Left ventricle myocardium inferior (tissue), 1 donor: Measurements from ENCODE around the gene ZDHHC5. TPM values are rescaled to one million over a fixed set of nuclear protein-coding genes. Genes with fewer than 3 reads are reported as not detected.

Experiments
- DNase-seq: peaks from one replicate; pipeline ENCODE4 v3.0.0-alpha.2; 2020
- H3K27ac ChIP-seq: fragments of 200-600 bp; replicated peaks from 2 replicates; pipeline ENCODE4 v1.8.0; 2021
- H3K27me3 ChIP-seq: fragments of 200-600 bp; 2 replicates; pipeline ENCODE4 v1.8.0; 2021; ENCODE audit warnings: low read depth
- H3K36me3 ChIP-seq: fragments of 200-600 bp; 2 replicates; pipeline ENCODE4 v1.8.0; 2021
- H3K4me1 ChIP-seq: fragments of 200-600 bp; 2 replicates; pipeline ENCODE4 v1.8.0; 2021
- H3K4me3 ChIP-seq: fragments of 200-600 bp; 2 replicates; pipeline ENCODE4 v1.8.0; 2021; ENCODE audit warnings: mild to moderate bottlenecking, moderate library complexity
- H3K9me3 ChIP-seq: fragments of 200-600 bp; replicated peaks from 2 replicates; pipeline ENCODE4 v1.8.0; 2021
- intact Hi-C: fragments of 100-400 bp; cut with micrococcal nuclease; formaldehyde crosslinking; loops from one replicate; pipeline ENCODE4 v1.11.0; 2022
- long read RNA-seq: library from polyadenylated mRNA; unstranded; transcript quantifications from one replicate; pipeline ENCODE4 v2.0.0, GENCODE V29; 2021
- total RNA-seq: library from RNA; stranded (reverse); fragmentation: NEBNext Ultra II Directional; extraction: Animal tissue kit (Norgen Biotek cat#: 25700); gene quantifications from one replicate; pipeline ENCODE4 v1.2.1, GENCODE V29; 2021
- TF ChIP-seq, protein P1 (sequence below): fragments of 200-600 bp; IDR thresholded peaks from 2 replicates; pipeline ENCODE4 v1.8.0; 2021; ENCODE audit warnings: antibody characterized with exemption, mild to moderate bottlenecking, borderline replicate concordance
- donor health status: DM: no; HTN: yes; CAD: no; lungs with severe emphysema.

Gene ZDHHC5
- 45.8 TPM for total RNA-seq
- long read RNA-seq, full-length matches to known transcripts: 102 of 136 reads
- long read RNA-seq, partial matches to known transcripts: 25 of 136 reads
- long read RNA-seq, other reads (novel, unspliced or antisense): 9 of 136 reads

- peak; percentile 99 for DNase-seq
- Histone ChIP-seq H3K27ac (peak within 1 kb of the TSS; percentile 99), H3K9me3 (no peaks in the 10 kb centered on the region), H3K36me3 (peaks cover 15% of the 10 kb centered on the region), H3K4me3 (peak within 1 kb of the TSS; percentile 96), H3K4me1 (peaks cover 56% of the 10 kb centered on the region), H3K27me3 (no peaks in the 10 kb centered on the region)
- TF ChIP-seq, protein P1, sequence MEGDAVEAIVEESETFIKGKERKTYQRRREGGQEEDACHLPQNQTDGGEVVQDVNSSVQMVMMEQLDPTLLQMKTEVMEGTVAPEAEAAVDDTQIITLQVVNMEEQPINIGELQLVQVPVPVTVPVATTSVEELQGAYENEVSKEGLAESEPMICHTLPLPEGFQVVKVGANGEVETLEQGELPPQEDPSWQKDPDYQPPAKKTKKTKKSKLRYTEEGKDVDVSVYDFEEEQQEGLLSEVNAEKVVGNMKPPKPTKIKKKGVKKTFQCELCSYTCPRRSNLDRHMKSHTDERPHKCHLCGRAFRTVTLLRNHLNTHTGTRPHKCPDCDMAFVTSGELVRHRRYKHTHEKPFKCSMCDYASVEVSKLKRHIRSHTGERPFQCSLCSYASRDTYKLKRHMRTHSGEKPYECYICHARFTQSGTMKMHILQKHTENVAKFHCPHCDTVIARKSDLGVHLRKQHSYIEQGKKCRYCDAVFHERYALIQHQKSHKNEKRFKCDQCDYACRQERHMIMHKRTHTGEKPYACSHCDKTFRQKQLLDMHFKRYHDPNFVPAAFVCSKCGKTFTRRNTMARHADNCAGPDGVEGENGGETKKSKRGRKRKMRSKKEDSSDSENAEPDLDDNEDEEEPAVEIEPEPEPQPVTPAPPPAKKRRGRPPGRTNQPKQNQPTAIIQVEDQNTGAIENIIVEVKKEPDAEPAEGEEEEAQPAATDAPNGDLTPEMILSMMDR: peak; percentile 68
- intact Hi-C loops: no loop called here
These were observed at the start of gene ZDHHC5 for GRCh38 chr11:57667736-57668433. ZDHHC5 (plus strand) TSS chr11:57668114; CDS start chr11:57673091, 4,977 bp downstream.

GRCh38 chr11:57618438-57618837 is 49.5 kb upstream of the ZDHHC5 start:
- H3K27ac ChIP-seq: no peak overlapping the region
- TF ChIP-seq, protein P1: no peak
- no peak overlapping the region for H3K4me3 ChIP-seq
- no peaks in the 10 kb centered on the region for H3K4me1 ChIP-seq
- no peak for DNase-seq
- H3K36me3 ChIP-seq: peaks cover 30% of the 10 kb centered on the region
- H3K27me3 ChIP-seq: no peaks in the 10 kb centered on the region
- H3K9me3 ChIP-seq: peaks cover 11% of the 10 kb centered on the region
- intact Hi-C loops: no loop called here

DNA sequence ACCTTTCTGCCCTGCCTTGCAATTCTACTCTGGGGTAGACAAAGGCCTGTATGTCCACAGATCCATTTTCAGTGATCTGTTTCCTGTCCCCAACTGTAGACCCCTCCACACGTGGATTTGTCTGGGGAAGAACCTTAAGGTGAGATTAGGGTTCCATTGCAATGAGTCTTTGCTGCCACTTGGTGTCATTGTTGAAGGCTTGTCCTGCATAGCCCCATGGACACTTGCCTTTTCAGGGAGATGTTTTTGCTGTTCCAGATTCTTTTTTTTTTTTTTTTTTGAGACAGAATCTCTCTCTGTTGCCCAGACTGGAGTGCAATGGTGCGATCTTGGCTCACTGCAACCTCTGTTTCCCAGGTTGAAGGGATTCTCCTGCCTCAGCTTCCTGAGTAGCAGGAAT is 48.6 kb upstream of the ZDHHC5 start:
- H3K27me3 ChIP-seq: no peaks in the 10 kb centered on the region
- no peak overlapping the region for H3K27ac ChIP-seq
- TF ChIP-seq, protein P1: no peak
- intact Hi-C loops: no loop called here
- peaks cover 11% of the 10 kb centered on the region for H3K9me3 ChIP-seq
- peaks cover 21% of the 10 kb centered on the region for H3K36me3 ChIP-seq
- no peak overlapping the region for H3K4me3 ChIP-seq
- no peak for DNase-seq
- H3K4me1 ChIP-seq: no peaks in the 10 kb centered on the region

- peaks cover 10% of the 10 kb centered on the region for H3K36me3 ChIP-seq
- TF ChIP-seq, protein P1: no peak
- no peaks in the 10 kb centered on the region for H3K27me3 ChIP-seq
- H3K4me3 ChIP-seq: no peak overlapping the region
- no peak overlapping the region for H3K27ac ChIP-seq
- intact Hi-C loops: no loop called here
- no peaks in the 10 kb centered on the region for H3K4me1 ChIP-seq
- no peak for DNase-seq
- peaks cover 11% of the 10 kb centered on the region for H3K9me3 ChIP-seq
These were observed 47.4 kb upstream of the ZDHHC5 start for GRCh38 chr11:57620467-57620866.

DNA sequence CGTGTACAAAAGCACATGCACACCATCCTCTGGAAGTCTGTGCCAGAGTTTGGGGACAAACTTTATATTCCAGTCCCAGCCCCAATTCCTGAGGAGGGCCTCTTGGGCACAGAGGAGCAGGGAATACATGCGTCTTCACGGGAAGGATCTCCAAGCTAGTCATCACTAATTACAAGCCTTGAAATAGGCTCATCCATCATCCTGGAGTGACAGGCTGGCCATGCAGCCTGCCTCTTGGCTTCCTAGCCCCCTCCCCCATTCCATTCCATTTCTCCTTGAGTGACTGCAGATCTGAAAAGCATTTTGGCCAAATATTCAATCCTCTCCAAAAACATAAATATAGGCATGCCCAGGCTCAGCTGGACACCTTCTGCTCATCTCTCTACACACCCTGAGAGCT is 45.7 kb upstream of the ZDHHC5 start:
- peaks cover 10% of the 10 kb centered on the region for H3K36me3 ChIP-seq
- no peak for DNase-seq
- H3K9me3 ChIP-seq: peaks cover 11% of the 10 kb centered on the region
- no peak overlapping the region for H3K4me3 ChIP-seq
- H3K27me3 ChIP-seq: no peaks in the 10 kb centered on the region
- no peak overlapping the region for H3K27ac ChIP-seq
- no peaks in the 10 kb centered on the region for H3K4me1 ChIP-seq
- TF ChIP-seq, protein P1: no peak
- intact Hi-C loops: no loop called here
